Astrocyte (in vitro differentiated cells and primary cell): ENCODE data around the gene AVEN.

Experiments used
- EZH2 ChIP-seq: IDR thresholded peaks from 2 replicates; pipeline ENCODE4 v1.6.1; 2012; ENCODE audit warnings: mild to moderate bottlenecking, low read length, inconsistent platforms; ENCODE audit not compliant: insufficient read depth
- TF ChIP-seq, protein P1 (sequence below): IDR thresholded peaks from 2 replicates; pipeline ENCODE4 v1.5.1; 2011; ENCODE audit warnings: low read depth, mild to moderate bottlenecking, inconsistent platforms, low read length, moderate library complexity; ENCODE audit not compliant: insufficient read depth

DNA sequence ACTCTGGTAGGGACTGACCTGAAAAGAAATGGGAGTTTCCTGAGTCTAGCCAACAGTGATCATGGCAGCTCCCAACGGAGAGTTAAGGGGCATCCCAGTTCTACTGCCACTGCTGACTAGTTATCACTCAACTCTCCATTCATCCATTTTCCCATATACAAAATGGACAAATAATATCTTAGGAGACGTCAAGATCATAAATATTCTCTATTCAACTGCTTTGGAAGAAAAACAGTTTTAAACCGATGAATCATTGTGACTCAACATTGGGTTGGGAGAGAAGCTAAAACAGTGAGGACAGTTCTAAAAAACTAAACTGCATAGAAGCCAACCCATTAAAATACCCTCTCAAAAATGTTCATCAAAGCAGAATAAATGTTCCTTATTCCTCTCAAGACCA lies 128.3 kb downstream of the AVEN start:
- TF ChIP-seq, protein P1, sequence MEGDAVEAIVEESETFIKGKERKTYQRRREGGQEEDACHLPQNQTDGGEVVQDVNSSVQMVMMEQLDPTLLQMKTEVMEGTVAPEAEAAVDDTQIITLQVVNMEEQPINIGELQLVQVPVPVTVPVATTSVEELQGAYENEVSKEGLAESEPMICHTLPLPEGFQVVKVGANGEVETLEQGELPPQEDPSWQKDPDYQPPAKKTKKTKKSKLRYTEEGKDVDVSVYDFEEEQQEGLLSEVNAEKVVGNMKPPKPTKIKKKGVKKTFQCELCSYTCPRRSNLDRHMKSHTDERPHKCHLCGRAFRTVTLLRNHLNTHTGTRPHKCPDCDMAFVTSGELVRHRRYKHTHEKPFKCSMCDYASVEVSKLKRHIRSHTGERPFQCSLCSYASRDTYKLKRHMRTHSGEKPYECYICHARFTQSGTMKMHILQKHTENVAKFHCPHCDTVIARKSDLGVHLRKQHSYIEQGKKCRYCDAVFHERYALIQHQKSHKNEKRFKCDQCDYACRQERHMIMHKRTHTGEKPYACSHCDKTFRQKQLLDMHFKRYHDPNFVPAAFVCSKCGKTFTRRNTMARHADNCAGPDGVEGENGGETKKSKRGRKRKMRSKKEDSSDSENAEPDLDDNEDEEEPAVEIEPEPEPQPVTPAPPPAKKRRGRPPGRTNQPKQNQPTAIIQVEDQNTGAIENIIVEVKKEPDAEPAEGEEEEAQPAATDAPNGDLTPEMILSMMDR = no peak
- no peak for TF ChIP-seq EZH2
